ENCODE results near the gene NOLC1.

DNA sequence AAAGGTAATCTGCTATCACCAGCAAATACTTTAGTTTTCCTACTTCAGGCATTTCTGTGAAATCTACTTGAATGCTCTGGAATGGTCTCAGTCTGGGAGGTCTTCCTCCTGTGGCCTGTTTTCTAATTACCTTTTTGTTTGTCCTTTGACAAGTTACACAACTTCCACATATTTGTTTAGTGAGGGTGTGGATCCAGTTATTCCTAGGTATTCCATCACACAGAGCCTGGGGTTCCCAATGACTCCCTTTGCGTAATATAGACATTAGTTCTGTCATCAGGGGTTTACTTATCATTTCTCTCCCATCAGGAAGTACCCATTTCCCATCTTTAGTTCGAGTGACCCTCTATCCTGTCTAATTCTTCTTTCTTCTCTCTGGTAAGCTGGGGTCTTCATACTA is 45.8 kb downstream of the NOLC1 start:
- TF ChIP-seq, protein P1, sequence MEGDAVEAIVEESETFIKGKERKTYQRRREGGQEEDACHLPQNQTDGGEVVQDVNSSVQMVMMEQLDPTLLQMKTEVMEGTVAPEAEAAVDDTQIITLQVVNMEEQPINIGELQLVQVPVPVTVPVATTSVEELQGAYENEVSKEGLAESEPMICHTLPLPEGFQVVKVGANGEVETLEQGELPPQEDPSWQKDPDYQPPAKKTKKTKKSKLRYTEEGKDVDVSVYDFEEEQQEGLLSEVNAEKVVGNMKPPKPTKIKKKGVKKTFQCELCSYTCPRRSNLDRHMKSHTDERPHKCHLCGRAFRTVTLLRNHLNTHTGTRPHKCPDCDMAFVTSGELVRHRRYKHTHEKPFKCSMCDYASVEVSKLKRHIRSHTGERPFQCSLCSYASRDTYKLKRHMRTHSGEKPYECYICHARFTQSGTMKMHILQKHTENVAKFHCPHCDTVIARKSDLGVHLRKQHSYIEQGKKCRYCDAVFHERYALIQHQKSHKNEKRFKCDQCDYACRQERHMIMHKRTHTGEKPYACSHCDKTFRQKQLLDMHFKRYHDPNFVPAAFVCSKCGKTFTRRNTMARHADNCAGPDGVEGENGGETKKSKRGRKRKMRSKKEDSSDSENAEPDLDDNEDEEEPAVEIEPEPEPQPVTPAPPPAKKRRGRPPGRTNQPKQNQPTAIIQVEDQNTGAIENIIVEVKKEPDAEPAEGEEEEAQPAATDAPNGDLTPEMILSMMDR (IDR thresholded peaks at IDR 0.05), result no peak
- TF ChIP-seq POLR2A (IDR thresholded peaks at IDR 0.05) (no peak), POLR2AphosphoS5 (IDR thresholded peaks at IDR 0.05) (no peak)

Data from gastroesophageal sphincter (tissue), 3 donors.